ENCODE data around the gene SLC45A3. TPM values are rescaled to one million over a fixed set of nuclear protein-coding genes. Genes with fewer than 3 reads are reported as not detected.

SLC45A3 gene
- total and polyA plus RNA-seq, 4 donors: 5.3 to 9.9 (median 5.7) TPM

GRCh38 chr1:205693421-205693991 lies 13.2 kb upstream of the SLC45A3 start:
- TF ChIP-seq SP1 (IDR thresholded peaks at IDR 0.05) (no peak), NR2F2 (IDR thresholded peaks at IDR 0.05) (no peak), HNF4A (conservative IDR thresholded peaks at IDR 0.05) (no peak), ZBTB33 (IDR thresholded peaks at IDR 0.05) (no peak), YY1 (IDR thresholded peaks at IDR 0.05) (no peak), JUND (IDR thresholded peaks at IDR 0.05) (no peak), EGR1 (IDR thresholded peaks at IDR 0.05; ENCODE audit: low read depth in 2 of 2) (no peak), HNF4G (IDR thresholded peaks at IDR 0.05) (no peak), FOXA2 (IDR thresholded peaks at IDR 0.05) (no peak)
- TF ChIP-seq, protein P1, sequence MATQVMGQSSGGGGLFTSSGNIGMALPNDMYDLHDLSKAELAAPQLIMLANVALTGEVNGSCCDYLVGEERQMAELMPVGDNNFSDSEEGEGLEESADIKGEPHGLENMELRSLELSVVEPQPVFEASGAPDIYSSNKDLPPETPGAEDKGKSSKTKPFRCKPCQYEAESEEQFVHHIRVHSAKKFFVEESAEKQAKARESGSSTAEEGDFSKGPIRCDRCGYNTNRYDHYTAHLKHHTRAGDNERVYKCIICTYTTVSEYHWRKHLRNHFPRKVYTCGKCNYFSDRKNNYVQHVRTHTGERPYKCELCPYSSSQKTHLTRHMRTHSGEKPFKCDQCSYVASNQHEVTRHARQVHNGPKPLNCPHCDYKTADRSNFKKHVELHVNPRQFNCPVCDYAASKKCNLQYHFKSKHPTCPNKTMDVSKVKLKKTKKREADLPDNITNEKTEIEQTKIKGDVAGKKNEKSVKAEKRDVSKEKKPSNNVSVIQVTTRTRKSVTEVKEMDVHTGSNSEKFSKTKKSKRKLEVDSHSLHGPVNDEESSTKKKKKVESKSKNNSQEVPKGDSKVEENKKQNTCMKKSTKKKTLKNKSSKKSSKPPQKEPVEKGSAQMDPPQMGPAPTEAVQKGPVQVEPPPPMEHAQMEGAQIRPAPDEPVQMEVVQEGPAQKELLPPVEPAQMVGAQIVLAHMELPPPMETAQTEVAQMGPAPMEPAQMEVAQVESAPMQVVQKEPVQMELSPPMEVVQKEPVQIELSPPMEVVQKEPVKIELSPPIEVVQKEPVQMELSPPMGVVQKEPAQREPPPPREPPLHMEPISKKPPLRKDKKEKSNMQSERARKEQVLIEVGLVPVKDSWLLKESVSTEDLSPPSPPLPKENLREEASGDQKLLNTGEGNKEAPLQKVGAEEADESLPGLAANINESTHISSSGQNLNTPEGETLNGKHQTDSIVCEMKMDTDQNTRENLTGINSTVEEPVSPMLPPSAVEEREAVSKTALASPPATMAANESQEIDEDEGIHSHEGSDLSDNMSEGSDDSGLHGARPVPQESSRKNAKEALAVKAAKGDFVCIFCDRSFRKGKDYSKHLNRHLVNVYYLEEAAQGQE (IDR thresholded peaks at IDR 0.05): no peak
- TF ChIP-seq, protein P2, sequence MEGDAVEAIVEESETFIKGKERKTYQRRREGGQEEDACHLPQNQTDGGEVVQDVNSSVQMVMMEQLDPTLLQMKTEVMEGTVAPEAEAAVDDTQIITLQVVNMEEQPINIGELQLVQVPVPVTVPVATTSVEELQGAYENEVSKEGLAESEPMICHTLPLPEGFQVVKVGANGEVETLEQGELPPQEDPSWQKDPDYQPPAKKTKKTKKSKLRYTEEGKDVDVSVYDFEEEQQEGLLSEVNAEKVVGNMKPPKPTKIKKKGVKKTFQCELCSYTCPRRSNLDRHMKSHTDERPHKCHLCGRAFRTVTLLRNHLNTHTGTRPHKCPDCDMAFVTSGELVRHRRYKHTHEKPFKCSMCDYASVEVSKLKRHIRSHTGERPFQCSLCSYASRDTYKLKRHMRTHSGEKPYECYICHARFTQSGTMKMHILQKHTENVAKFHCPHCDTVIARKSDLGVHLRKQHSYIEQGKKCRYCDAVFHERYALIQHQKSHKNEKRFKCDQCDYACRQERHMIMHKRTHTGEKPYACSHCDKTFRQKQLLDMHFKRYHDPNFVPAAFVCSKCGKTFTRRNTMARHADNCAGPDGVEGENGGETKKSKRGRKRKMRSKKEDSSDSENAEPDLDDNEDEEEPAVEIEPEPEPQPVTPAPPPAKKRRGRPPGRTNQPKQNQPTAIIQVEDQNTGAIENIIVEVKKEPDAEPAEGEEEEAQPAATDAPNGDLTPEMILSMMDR (IDR thresholded peaks at IDR 0.05; ENCODE audit: low read depth, low read length, missing input control): no peak
- no peaks in the 10 kb centered on the region for H3K9me3 ChIP-seq (ENCODE audit: control insufficient read depth in 4 of 4, low read length in 3 of 4)
- peaks cover 7 to 16% (median 12%) of the 10 kb centered on the region in 4 donors for H3K4me1 ChIP-seq (ENCODE audit: control insufficient read depth in 4 of 4, insufficient read depth in 4 of 4, low read length in 3 of 4)
- no peaks in the 10 kb centered on the region for H3K36me3 ChIP-seq (ENCODE audit: control insufficient read depth in 4 of 4, insufficient read depth in 3 of 4, low read depth in 1 of 4, low read length in 3 of 4)
- H3K27me3 ChIP-seq (ENCODE audit: control insufficient read depth in 4 of 4, insufficient read depth in 4 of 4, low read length in 3 of 4): no peaks in the 10 kb centered on the region
- whole genome bisulfite sequencing: 71% methylated on average over 12 of the region's 12 CpGs
- H3K27ac ChIP-seq (ENCODE audit: low read depth in 1 of 2, low read length in 2 of 2): no peak overlapping the region
- H3K4me3 ChIP-seq (ENCODE audit: low read depth in 1 of 3, low read length in 3 of 3): no peak overlapping the region
- no peak for DNase-seq (ENCODE audit: low spot score)
- no peak overlapping the region for H3K9ac ChIP-seq (ENCODE audit: low read depth in 1 of 2, low read length in 2 of 2)

GRCh38 chr1:205692423-205692822 lies 12.1 kb upstream of the SLC45A3 start:
- no peaks in the 10 kb centered on the region for H3K9me3 ChIP-seq (ENCODE audit: control insufficient read depth in 4 of 4, low read length in 3 of 4)
- H3K4me1 ChIP-seq (ENCODE audit: control insufficient read depth in 4 of 4, insufficient read depth in 4 of 4, low read length in 3 of 4): peaks cover 7 to 16% (median 12%) of the 10 kb centered on the region in 4 donors
- no peak for DNase-seq (ENCODE audit: low spot score)
- H3K36me3 ChIP-seq (ENCODE audit: control insufficient read depth in 4 of 4, insufficient read depth in 3 of 4, low read depth in 1 of 4, low read length in 3 of 4): no peaks in the 10 kb centered on the region
- H3K9ac ChIP-seq (ENCODE audit: low read depth in 1 of 2, low read length in 2 of 2): no peak overlapping the region
- H3K4me3 ChIP-seq (ENCODE audit: low read depth in 1 of 3, low read length in 3 of 3): no peak overlapping the region
- H3K27me3 ChIP-seq (ENCODE audit: control insufficient read depth in 4 of 4, insufficient read depth in 4 of 4, low read length in 3 of 4): no peaks in the 10 kb centered on the region
- no peak overlapping the region for H3K27ac ChIP-seq (ENCODE audit: low read depth in 1 of 2, low read length in 2 of 2)
- 92% methylated on average over 6 of the region's 6 CpGs for WGBS
- TF ChIP-seq, protein P3, sequence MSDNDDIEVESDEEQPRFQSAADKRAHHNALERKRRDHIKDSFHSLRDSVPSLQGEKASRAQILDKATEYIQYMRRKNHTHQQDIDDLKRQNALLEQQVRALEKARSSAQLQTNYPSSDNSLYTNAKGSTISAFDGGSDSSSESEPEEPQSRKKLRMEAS (IDR thresholded peaks at IDR 0.05): no peak
- TF ChIP-seq, protein P2 (IDR thresholded peaks at IDR 0.05; ENCODE audit: low read depth, low read length, missing input control): no peak
- TF ChIP-seq, protein P1 (IDR thresholded peaks at IDR 0.05): no peak
- no peak for TF ChIP-seq JUND (IDR thresholded peaks at IDR 0.05)
- TF ChIP-seq EGR1 (IDR thresholded peaks at IDR 0.05; ENCODE audit: low read depth in 2 of 2): no peak
- no peak for TF ChIP-seq HNF4G (IDR thresholded peaks at IDR 0.05)
- no peak for TF ChIP-seq NR2F2 (IDR thresholded peaks at IDR 0.05)
- TF ChIP-seq ZBTB33 (IDR thresholded peaks at IDR 0.05): no peak
- TF ChIP-seq TAF1 (conservative IDR thresholded peaks at IDR 0.05): no peak
- TF ChIP-seq RXRA (IDR thresholded peaks at IDR 0.05): no peak

Measured in liver (tissue), 9 donors.